Tibial nerve (tissue), 4 donors: ENCODE measurements around the gene DMAC1. TPM values are rescaled to one million over a fixed set of nuclear protein-coding genes. Genes with fewer than 3 reads are reported as not detected.

Experiments
- DNase-seq, 2 donors: peaks; one replicate each; pipeline ENCODE4 v3.0.0-alpha.2; 2019; ENCODE audit warnings: low spot score in 2 of 2
- H3K27ac ChIP-seq, 4 donors: fragments of 200-600 bp; sonication (generic) in 3 of 4; one replicate each; pipeline ENCODE4 v1.5.1; 2017 to 2019; ENCODE audit warnings: mild to moderate bottlenecking in 1 of 4
- H3K27me3 ChIP-seq, 2 donors: fragments of 200-600 bp; sonication (generic) in 1 of 2; one replicate each; pipeline versions ENCODE4 v1.5.1 to v1.6.0; 2017 to 2019
- H3K36me3 ChIP-seq, 3 donors: fragments of 200-600 bp; sonication (generic); one replicate each; pipeline ENCODE4 v1.5.1; 2018 to 2019
- H3K4me1 ChIP-seq, 4 donors: fragments of 200-600 bp; sonication (generic) in 3 of 4; one replicate each; pipeline ENCODE4 v1.5.1; 2017 to 2019
- H3K4me3 ChIP-seq, 4 donors: fragments of 200-600 bp; sonication (generic) in 3 of 4; one replicate each; pipeline ENCODE4 v1.5.1; 2017 to 2019; ENCODE audit warnings: mild to moderate bottlenecking in 1 of 4, moderate library complexity in 1 of 4
- H3K9me3 ChIP-seq, 4 donors: fragments of 200-600 bp; sonication (generic) in 3 of 4; one replicate each; pipeline ENCODE4 v1.5.1; 2017 to 2019
- CTCF ChIP-seq, 5 experiments: fragments of 200-600 bp in 3 of 5; fragments of 450-650 bp in 2 of 5; sonication (generic) in 3 of 5; IDR thresholded peaks; one replicate each; pipeline ENCODE4 v1.5.1; 2016 to 2019; ENCODE audit warnings: antibody characterized with exemption in 5 of 5, mild to moderate bottlenecking in 3 of 5, moderate library complexity in 2 of 5
- EP300 ChIP-seq, 2 donors: sonication (generic); formaldehyde crosslinking; IDR thresholded peaks; one replicate each; pipeline ENCODE4 v1.6.1; 2017; ENCODE audit warnings: antibody characterized with exemption in 2 of 2, mild to moderate bottlenecking in 1 of 2
- POLR2A ChIP-seq, 2 donors: fragments of 450-650 bp; IDR thresholded peaks; one replicate each; pipeline ENCODE4 v1.6.1; 2017; ENCODE audit warnings: antibody characterized with exemption in 2 of 2, mild to moderate bottlenecking in 2 of 2, moderate library complexity in 2 of 2
- WGBS, 2 donors: methylation state at CpG; one replicate each; pipeline ENCODE4 v1.1.5; 2018; 5-methylcytosine and 5-hydroxymethylcytosine counted together
- total RNA-seq, 4 donors: library from RNA; depleted of rRNA; stranded (reverse); fragments of >200 nt; gene quantifications; one replicate each; pipeline ENCODE4 v1.1.0, GENCODE V29; 2016

Gene DMAC1
- total RNA-seq, 4 donors from 2014 or later: 15.9 to 18.0 (median 16.8) TPM

GRCh38 chr9:7756088-7756487 is 43.5 kb downstream of the DMAC1 start:
- Histone ChIP-seq H3K4me3 (no peak overlapping the region), H3K4me1 (no peaks in the 10 kb centered on the region), H3K27me3 (no peaks in the 10 kb centered on the region), H3K27ac (no peak overlapping the region), H3K36me3 (no peaks in the 10 kb centered on the region), H3K9me3 (no peaks in the 10 kb centered on the region)
- no peak for DNase-seq
- TF ChIP-seq POLR2A (IDR thresholded peaks at IDR 0.05): no peak
- TF ChIP-seq CTCF (IDR thresholded peaks at IDR 0.05): no peak
- no peak for TF ChIP-seq EP300 (IDR thresholded peaks at IDR 0.05)

GRCh38 chr9:7752481-7752880 is 47.1 kb downstream of the DMAC1 start:
- DNase-seq: no peak
- H3K4me3 ChIP-seq: no peak overlapping the region
- H3K27ac ChIP-seq: no peak overlapping the region
- TF ChIP-seq CTCF (IDR thresholded peaks at IDR 0.05): no peak
- TF ChIP-seq EP300 (IDR thresholded peaks at IDR 0.05): no peak
- TF ChIP-seq POLR2A (IDR thresholded peaks at IDR 0.05): no peak
- no peaks in the 10 kb centered on the region for H3K4me1 ChIP-seq
- H3K27me3 ChIP-seq: no peaks in the 10 kb centered on the region
- H3K36me3 ChIP-seq: no peaks in the 10 kb centered on the region
- no peaks in the 10 kb centered on the region for H3K9me3 ChIP-seq
- 44 to 45% methylated on average over 2 of the region's 2 CpGs for WGBS, 2 donors
